HPDE6-E6E7 (cell line): Measurements from ENCODE around the gene IZUMO2.

ENCODE experiments used
- DNase-seq: peaks from one replicate; pipeline ENCODE4 v3.0.0; 2011; ENCODE audit warnings: missing footprints; ENCODE audit errors: extremely low spot score

IZUMO2 gene

GRCh38 chr19:50162988-50163387, at the start of gene IZUMO2:
Gene IZUMO2, minus strand, starts transcription at chr19:50163281. Its CDS starts 87 bp downstream, at chr19:50163194.
- DNase-seq = no peak

- DNase-seq = no peak
Observed at GRCh38 chr19:50210425-50210824, 47.3 kb upstream of the IZUMO2 start.

- no peak for DNase-seq
Observed at GRCh38 chr19:50209131-50209530, 46.0 kb upstream of the IZUMO2 start.

GRCh38 chr19:50207730-50208129, 44.6 kb upstream of the IZUMO2 start:
- no peak for DNase-seq

- no peak for DNase-seq
Observed at GRCh38 chr19:50206191-50206590, 43.1 kb upstream of the IZUMO2 start.

GRCh38 chr19:50205681-50206138, 42.6 kb upstream of the IZUMO2 start:
- no peak for DNase-seq

GRCh38 chr19:50204811-50205675, 42.0 kb upstream of the IZUMO2 start:
- DNase-seq = no peak

GRCh38 chr19:50204081-50204428, 41.0 kb upstream of the IZUMO2 start:
- no peak for DNase-seq

- DNase-seq = no peak
Observed at GRCh38 chr19:50203281-50204080, 40.4 kb upstream of the IZUMO2 start, which contains the start of gene MYH14. Gene MYH14, plus strand, starts transcription at chr19:50203622. Its CDS starts 6,744 bp downstream, at chr19:50210366.

GRCh38 chr19:50202962-50203280, 39.8 kb upstream of the IZUMO2 start:
- no peak for DNase-seq

- DNase-seq = no peak
Observed at GRCh38 chr19:50202386-50202785, 39.3 kb upstream of the IZUMO2 start.

- no peak for DNase-seq
Observed at GRCh38 chr19:50199259-50199555, 36.1 kb upstream of the IZUMO2 start.

- no peak for DNase-seq
Observed at GRCh38 chr19:50198431-50199258, 35.6 kb upstream of the IZUMO2 start.

GRCh38 chr19:50197348-50197747, 34.3 kb upstream of the IZUMO2 start:
- no peak for DNase-seq

GRCh38 chr19:50196322-50196932, 33.3 kb upstream of the IZUMO2 start:
- no peak for DNase-seq

- DNase-seq = no peak
Observed at GRCh38 chr19:50195224-50195623, 32.1 kb upstream of the IZUMO2 start.

- no peak for DNase-seq
Observed at GRCh38 chr19:50192463-50193211, 29.6 kb upstream of the IZUMO2 start.

- DNase-seq = no peak
Observed at GRCh38 chr19:50191216-50191615, 28.1 kb upstream of the IZUMO2 start.

GRCh38 chr19:50190439-50190891, 27.4 kb upstream of the IZUMO2 start:
- no peak for DNase-seq

- no peak for DNase-seq
Observed at GRCh38 chr19:50189331-50189730, 26.2 kb upstream of the IZUMO2 start.

- DNase-seq = no peak
Observed at GRCh38 chr19:50187937-50188336, 24.9 kb upstream of the IZUMO2 start.
